ENCODE results near the gene MECR.

MECR gene

DNA sequence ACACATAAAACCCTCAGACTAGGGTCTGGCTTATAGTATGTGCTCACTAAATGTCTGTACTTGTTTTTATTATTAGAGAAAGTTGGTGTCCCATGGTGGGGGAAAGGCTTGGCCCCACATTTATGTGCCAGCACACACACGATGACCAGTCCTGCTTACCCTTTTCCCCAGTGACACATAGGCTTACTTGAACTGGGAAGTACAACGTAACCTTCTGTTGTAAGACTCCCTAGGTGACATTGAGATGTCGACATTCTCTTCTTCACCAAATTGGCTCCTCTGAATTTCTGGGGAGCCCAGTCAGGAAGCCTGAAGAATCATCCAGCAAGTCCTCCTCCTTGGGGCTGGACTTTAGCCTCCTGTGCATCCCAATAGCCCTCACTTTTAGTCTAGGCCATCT, 1.7 kb upstream of the MECR start:
- no peaks in the 10 kb centered on the region for H3K27me3 ChIP-seq (ENCODE audit: low read depth, low read length)
- H3K79me2 ChIP-seq (ENCODE audit: low read length): peaks cover 21% of the 10 kb centered on the region
- no peak for TF ChIP-seq EZH2phosphoT487 (IDR thresholded peaks at IDR 0.05; ENCODE audit: low read depth)
- TF ChIP-seq, protein P1, sequence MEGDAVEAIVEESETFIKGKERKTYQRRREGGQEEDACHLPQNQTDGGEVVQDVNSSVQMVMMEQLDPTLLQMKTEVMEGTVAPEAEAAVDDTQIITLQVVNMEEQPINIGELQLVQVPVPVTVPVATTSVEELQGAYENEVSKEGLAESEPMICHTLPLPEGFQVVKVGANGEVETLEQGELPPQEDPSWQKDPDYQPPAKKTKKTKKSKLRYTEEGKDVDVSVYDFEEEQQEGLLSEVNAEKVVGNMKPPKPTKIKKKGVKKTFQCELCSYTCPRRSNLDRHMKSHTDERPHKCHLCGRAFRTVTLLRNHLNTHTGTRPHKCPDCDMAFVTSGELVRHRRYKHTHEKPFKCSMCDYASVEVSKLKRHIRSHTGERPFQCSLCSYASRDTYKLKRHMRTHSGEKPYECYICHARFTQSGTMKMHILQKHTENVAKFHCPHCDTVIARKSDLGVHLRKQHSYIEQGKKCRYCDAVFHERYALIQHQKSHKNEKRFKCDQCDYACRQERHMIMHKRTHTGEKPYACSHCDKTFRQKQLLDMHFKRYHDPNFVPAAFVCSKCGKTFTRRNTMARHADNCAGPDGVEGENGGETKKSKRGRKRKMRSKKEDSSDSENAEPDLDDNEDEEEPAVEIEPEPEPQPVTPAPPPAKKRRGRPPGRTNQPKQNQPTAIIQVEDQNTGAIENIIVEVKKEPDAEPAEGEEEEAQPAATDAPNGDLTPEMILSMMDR (IDR thresholded peaks at IDR 0.05; ENCODE audit: low read depth, low read length): no peak
- H3K9me3 ChIP-seq (ENCODE audit: insufficient read depth, low read length): no peaks in the 10 kb centered on the region
- no peaks in the 10 kb centered on the region for H3K36me3 ChIP-seq (replicated peaks; ENCODE audit: low read depth, low read length)
- no peak overlapping the region for H3K9ac ChIP-seq (ENCODE audit: low read length)
- no peaks in the 10 kb centered on the region for H4K20me1 ChIP-seq (ENCODE audit: insufficient read depth, low read length)
- H3K4me3 ChIP-seq (ENCODE audit: low read length): no peak overlapping the region
- H3K27ac ChIP-seq (ENCODE audit: low read length): no peak overlapping the region
- peaks cover 16% of the 10 kb centered on the region for H3K4me1 ChIP-seq (ENCODE audit: low read length)
- H3K4me2 ChIP-seq (ENCODE audit: low read length): no peak overlapping the region
- H2AFZ ChIP-seq (ENCODE audit: low read depth, low read length): no peak overlapping the region

DNA sequence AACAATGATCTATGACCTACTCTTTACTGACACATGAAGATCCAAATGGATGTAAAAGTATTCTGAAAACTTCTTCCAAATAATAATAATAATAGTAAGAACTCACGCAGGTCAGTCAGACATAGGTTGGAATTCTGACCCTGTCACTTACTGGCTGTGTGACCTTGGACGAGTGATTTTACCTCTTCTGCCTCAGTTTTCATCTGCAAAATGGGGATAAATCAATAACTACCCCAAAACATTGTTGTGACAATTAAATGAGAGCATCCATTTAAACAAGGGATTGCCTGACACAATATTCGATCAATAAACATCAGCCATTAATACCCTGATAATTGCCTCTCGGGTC, 556 bp downstream of the MECR start:
- no peaks in the 10 kb centered on the region for H3K36me3 ChIP-seq (replicated peaks; ENCODE audit: low read depth, low read length)
- H3K9me3 ChIP-seq (ENCODE audit: insufficient read depth, low read length): no peaks in the 10 kb centered on the region
- TF ChIP-seq, protein P1 (IDR thresholded peaks at IDR 0.05; ENCODE audit: low read depth, low read length): no peak
- no peak for TF ChIP-seq EZH2phosphoT487 (IDR thresholded peaks at IDR 0.05; ENCODE audit: low read depth)
- H3K79me2 ChIP-seq (ENCODE audit: low read length): peaks cover 21% of the 10 kb centered on the region
- H4K20me1 ChIP-seq (ENCODE audit: insufficient read depth, low read length): no peaks in the 10 kb centered on the region
- H3K9ac ChIP-seq (ENCODE audit: low read length): peak overlapping the region; percentile 82
- no peaks in the 10 kb centered on the region for H3K27me3 ChIP-seq (ENCODE audit: low read depth, low read length)
- peak overlapping the region; percentile 89 for H3K4me2 ChIP-seq (ENCODE audit: low read length)
- H3K4me3 ChIP-seq (ENCODE audit: low read length): peak overlapping the region; percentile 96
- 0 out of 2 replicates have a peak overlapping the region, but pooled peaks have one; percentile 61 for H2AFZ ChIP-seq (ENCODE audit: low read depth, low read length)
- H3K4me1 ChIP-seq (ENCODE audit: low read length): peaks cover 9% of the 10 kb centered on the region
- no peak overlapping the region for H3K27ac ChIP-seq (ENCODE audit: low read length)

DNA sequence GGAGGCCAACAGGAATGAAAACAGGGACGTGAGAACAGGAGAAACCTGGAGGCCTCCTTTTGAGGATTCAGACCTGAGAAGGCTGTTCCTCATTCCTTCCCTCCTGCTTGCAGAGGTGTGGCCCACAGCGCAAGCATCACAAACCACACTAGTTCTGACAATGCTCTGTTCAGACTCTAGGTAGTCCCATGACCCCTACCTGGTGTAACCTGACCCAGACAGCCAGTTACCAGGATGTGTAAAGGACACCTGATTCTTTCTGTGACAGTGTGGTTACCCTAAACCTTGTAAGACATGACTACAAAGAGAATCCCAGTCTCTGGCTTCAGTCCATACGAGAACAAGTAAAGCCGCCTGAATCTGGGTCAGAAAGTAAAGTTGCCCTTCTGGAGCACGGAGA, 3.2 kb downstream of the MECR start:
- no peaks in the 10 kb centered on the region for H3K36me3 ChIP-seq (replicated peaks; ENCODE audit: low read depth, low read length)
- no peak overlapping the region for H3K4me3 ChIP-seq (ENCODE audit: low read length)
- H3K27ac ChIP-seq (ENCODE audit: low read length): no peak overlapping the region
- no peak for TF ChIP-seq EZH2phosphoT487 (IDR thresholded peaks at IDR 0.05; ENCODE audit: low read depth)
- TF ChIP-seq, protein P1 (IDR thresholded peaks at IDR 0.05; ENCODE audit: low read depth, low read length): no peak
- peaks cover 21% of the 10 kb centered on the region for H3K79me2 ChIP-seq (ENCODE audit: low read length)
- no peaks in the 10 kb centered on the region for H4K20me1 ChIP-seq (ENCODE audit: insufficient read depth, low read length)
- no peak overlapping the region for H2AFZ ChIP-seq (ENCODE audit: low read depth, low read length)
- H3K9ac ChIP-seq (ENCODE audit: low read length): no peak overlapping the region
- peaks cover 9% of the 10 kb centered on the region for H3K4me1 ChIP-seq (ENCODE audit: low read length)
- H3K27me3 ChIP-seq (ENCODE audit: low read depth, low read length): no peaks in the 10 kb centered on the region
- H3K9me3 ChIP-seq (ENCODE audit: insufficient read depth, low read length): no peaks in the 10 kb centered on the region
- no peak overlapping the region for H3K4me2 ChIP-seq (ENCODE audit: low read length)

DNA sequence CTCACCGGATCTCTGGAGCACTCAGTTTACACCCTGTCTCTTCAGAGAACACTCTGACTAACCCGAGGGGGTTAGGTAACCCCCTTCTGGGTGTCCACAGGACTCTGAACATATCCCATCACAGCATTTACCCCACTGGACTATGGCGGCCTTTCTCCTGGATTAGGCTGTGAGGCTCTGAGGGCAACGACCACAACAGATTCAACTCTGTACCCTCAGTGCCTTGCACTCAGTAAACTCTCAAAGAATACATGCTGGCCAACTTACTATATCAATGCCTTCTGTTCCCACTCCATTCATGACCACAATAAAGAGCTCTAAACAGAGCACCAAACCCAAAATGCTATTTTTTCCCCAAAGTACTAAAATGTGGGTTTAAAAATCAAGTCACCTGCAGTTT, 5.4 kb downstream of the MECR start:
- Histone ChIP-seq H3K9ac (ENCODE audit: low read length) (no peak overlapping the region), H3K79me2 (ENCODE audit: low read length) (peaks cover 18% of the 10 kb centered on the region), H3K4me1 (ENCODE audit: low read length) (peaks cover 6% of the 10 kb centered on the region), H3K9me3 (ENCODE audit: insufficient read depth, low read length) (no peaks in the 10 kb centered on the region), H3K27ac (ENCODE audit: low read length) (no peak overlapping the region), H3K27me3 (ENCODE audit: low read depth, low read length) (no peaks in the 10 kb centered on the region), H3K4me2 (ENCODE audit: low read length) (no peak overlapping the region), H3K36me3 (replicated peaks; ENCODE audit: low read depth, low read length) (no peaks in the 10 kb centered on the region), H2AFZ (ENCODE audit: low read depth, low read length) (no peak overlapping the region), H4K20me1 (ENCODE audit: insufficient read depth, low read length) (no peaks in the 10 kb centered on the region), H3K4me3 (ENCODE audit: low read length) (no peak overlapping the region)
- TF ChIP-seq, protein P1 (IDR thresholded peaks at IDR 0.05; ENCODE audit: low read depth, low read length): no peak
- no peak for TF ChIP-seq EZH2phosphoT487 (IDR thresholded peaks at IDR 0.05; ENCODE audit: low read depth)

All from OCI-LY3 (cell line).